ELF-1 (cell line): ENCODE data around the gene KRTAP26-1.

Experiments used
- DNase-seq: peaks from one replicate; pipeline ENCODE4 v3.0.0-alpha.2; 2016; ENCODE audit warnings: low read depth, low spot score

KRTAP26-1 gene

GRCh38 chr21:30271156-30271555 is 49.0 kb downstream of the KRTAP26-1 start:
- DNase-seq: no peak

GRCh38 chr21:30269803-30270530 is 50.1 kb downstream of the KRTAP26-1 start:
- DNase-seq: no peak
